Cortex of kidney (tissue), 1 donor: Measurements from ENCODE around the gene MELTF.

Experiments
- DNase-seq: peaks from one replicate; lab custom pipeline; 2025; lab: John Stamatoyannopoulos, UW

Gene MELTF

GRCh38 chr3:196968233-196969133 lies 61.1 kb downstream of the MELTF start, which contains the start of gene PIGZ:
TSS of gene PIGZ (minus strand) at chr3:196968833. CDS start at chr3:196952031, 16,802 bp downstream.
- DNase-seq = no peak

- no peak for DNase-seq
These were observed 62.0 kb downstream of the MELTF start for GRCh38 chr3:196967412-196968232.

GRCh38 chr3:196966526-196967401 lies 62.9 kb downstream of the MELTF start:
- DNase-seq = no peak

GRCh38 chr3:196965804-196966173 lies 63.8 kb downstream of the MELTF start:
- no peak for DNase-seq

GRCh38 chr3:196965112-196965803 lies 64.4 kb downstream of the MELTF start:
- DNase-seq = no peak

GRCh38 chr3:196963631-196963953 lies 66.0 kb downstream of the MELTF start:
- no peak for DNase-seq

GRCh38 chr3:196962930-196963630 lies 66.5 kb downstream of the MELTF start:
- DNase-seq = no peak

GRCh38 chr3:196962108-196962929 lies 67.3 kb downstream of the MELTF start:
- no peak for DNase-seq

- DNase-seq = no peak
These were observed 74.8 kb downstream of the MELTF start for GRCh38 chr3:196954832-196955231.
